GM23338 (cell line): Measurements from ENCODE around the gene KRT74. TPM values are rescaled to one million over a fixed set of nuclear protein-coding genes. Genes with fewer than 3 reads are reported as not detected.

Experiments
- ATAC-seq: fragments of 200-7000 bp; cut with Tn5 transposase; 3 replicates; pipeline ENCODE4 v1.9.1; 2020
- DNase-seq: peaks from one replicate; pipeline ENCODE4 v3.0.0-alpha.2; 2015; ENCODE audit warnings: low spot score
- H2AFZ ChIP-seq: fragments of 200-600 bp; sonication (generic); 2 replicates; pipeline ENCODE4 v1.8.0; 2016; ENCODE audit warnings: antibody characterized with exemption, mild to moderate bottlenecking, moderate library complexity
- H3F3A ChIP-seq: fragments of 200-600 bp; sonication (generic); replicated peaks from 2 replicates; pipeline ENCODE4 v1.8.0; 2017; ENCODE audit warnings: antibody characterized with exemption, mixed run types, low read depth
- H3K27ac ChIP-seq: fragments of 200-600 bp; sonication (generic); 2 replicates; pipeline ENCODE4 v1.6.1; 2016; ENCODE audit warnings: low read depth
- H3K27me3 ChIP-seq: fragments of 200-600 bp; sonication (generic); 2 replicates; pipeline ENCODE4 v1.8.0; 2016; ENCODE audit warnings: mild to moderate bottlenecking, mixed run types, moderate library complexity; ENCODE audit not compliant: insufficient read depth
- H3K36me3 ChIP-seq: fragments of 200-600 bp; sonication (generic); 2 replicates; pipeline ENCODE4 v1.8.0; 2016; ENCODE audit warnings: mild to moderate bottlenecking; ENCODE audit not compliant: insufficient read depth
- H3K4me1 ChIP-seq: fragments of 200-600 bp; sonication (generic); 2 replicates; pipeline ENCODE4 v1.8.0; 2016; ENCODE audit warnings: mild to moderate bottlenecking, moderate library complexity; ENCODE audit not compliant: insufficient read depth
- H3K4me2 ChIP-seq: fragments of 200-600 bp; sonication (generic); 2 replicates; pipeline ENCODE4 v1.7.1; 2017; ENCODE audit warnings: mixed run types
- H3K4me3 ChIP-seq: fragments of 200-600 bp; sonication (generic); 2 replicates; pipeline ENCODE4 v1.6.1; 2016; ENCODE audit warnings: mixed run types
- H3K79me2 ChIP-seq: fragments of 200-600 bp; sonication (generic); replicated peaks from 2 replicates; pipeline ENCODE4 v1.8.0; 2017; ENCODE audit warnings: mild to moderate bottlenecking; ENCODE audit not compliant: insufficient read depth
- H3K9me2 ChIP-seq: fragments of 200-600 bp; sonication (generic); 2 replicates; pipeline ENCODE4 v1.8.0; 2017; ENCODE audit not compliant: insufficient read depth
- H4K20me1 ChIP-seq: fragments of 200-600 bp; sonication (generic); replicated peaks from 2 replicates; pipeline ENCODE4 v1.8.0; 2017; ENCODE audit warnings: mild to moderate bottlenecking; ENCODE audit not compliant: insufficient read depth
- H3K27ac Mint-ChIP-seq: 2 replicates; pipeline ENCODE4 v1.8.0; 2020; ENCODE audit warnings: inconsistent platforms, mild to moderate bottlenecking, moderate library complexity, mixed read lengths
- H3K27me3 Mint-ChIP-seq: 3 replicates; pipeline ENCODE4 v1.8.0; 2022; ENCODE audit warnings: low read depth, mild to moderate bottlenecking, moderate library complexity, mixed read lengths, inconsistent platforms; ENCODE audit not compliant: insufficient read depth, poor library complexity
- H3K36me3 Mint-ChIP-seq: 3 replicates; pipeline ENCODE4 v1.8.0; 2021; ENCODE audit warnings: low read depth, mild to moderate bottlenecking, inconsistent platforms, moderate library complexity, mixed read lengths
- H3K4me1 Mint-ChIP-seq: 3 replicates; pipeline ENCODE4 v1.8.0; 2020; ENCODE audit warnings: mild to moderate bottlenecking, inconsistent platforms, mixed read lengths
- H3K4me3 Mint-ChIP-seq: 3 replicates; pipeline ENCODE4 v1.8.0; 2021; ENCODE audit warnings: moderate library complexity, mild to moderate bottlenecking, inconsistent platforms, mixed read lengths
- H3K9me3 Mint-ChIP-seq: 3 replicates; pipeline ENCODE4 v1.8.0; 2020; ENCODE audit warnings: moderate library complexity, mild to moderate bottlenecking, inconsistent platforms, mixed read lengths
- CREB1 ChIP-seq: fragments of 250-450 bp; sonication (Bioruptor Pico); IDR thresholded peaks from 2 replicates; pipeline ENCODE4 v1.5.0; 2020; ENCODE audit warnings: low read depth, mild to moderate bottlenecking, moderate library complexity
- ETS1 ChIP-seq: IDR thresholded peaks from 2 replicates; pipeline ENCODE4 v1.6.1; 2016; ENCODE audit warnings: antibody characterized with exemption
- EZH2 ChIP-seq: fragments of 200-600 bp; sonication (generic); IDR thresholded peaks from one replicate; pipeline ENCODE4 v1.8.0; 2017; ENCODE audit warnings: antibody characterized with exemption, mild to moderate bottlenecking, low read depth; ENCODE audit not compliant: unreplicated experiment
- EZH2phosphoT487 ChIP-seq: fragments of 200-600 bp; sonication (generic); IDR thresholded peaks from one replicate; pipeline ENCODE4 v1.8.1; 2018; ENCODE audit warnings: antibody characterized with exemption; ENCODE audit not compliant: unreplicated experiment
- JUNB ChIP-seq: IDR thresholded peaks from one replicate; pipeline ENCODE4 v1.6.1; 2016; ENCODE audit warnings: antibody characterized with exemption; ENCODE audit not compliant: unreplicated experiment
- NANOG ChIP-seq: IDR thresholded peaks from 2 replicates; pipeline ENCODE4 v1.6.1; 2016; ENCODE audit warnings: antibody characterized with exemption, borderline replicate concordance
- REST ChIP-seq: IDR thresholded peaks from one replicate; pipeline ENCODE4 v1.6.1; 2018; ENCODE audit warnings: antibody characterized with exemption; ENCODE audit not compliant: unreplicated experiment
- STAT1 ChIP-seq: IDR thresholded peaks from one replicate; pipeline ENCODE4 v1.6.1; 2016; ENCODE audit warnings: antibody characterized with exemption; ENCODE audit not compliant: unreplicated experiment
- ZNF462 ChIP-seq: fragments of 250-450 bp; sonication (Bioruptor Pico); IDR thresholded peaks from 2 replicates; pipeline ENCODE4 v1.5.0; 2020; ENCODE audit warnings: mild to moderate bottlenecking, moderate library complexity
- polyA plus RNA-seq: library from polyadenylated mRNA; unstranded; fragments of >200 nt; fragmentation: Nextera tagmentation; extraction: Ambion mirVana; gene quantifications from 2 replicates; pipeline ENCODE4 v1.2.1, GENCODE V29; 2016
- total RNA-seq: library from RNA; depleted of rRNA; stranded (reverse); fragments of >200 nt; shearing (Covaris generic); gene quantifications from 2 replicates; pipeline ENCODE4 v1.2.3, GENCODE V29; 2014
- TF ChIP-seq, protein P1 (sequence below), 2 experiments: fragments of 200-600 bp in 1 of 2; sonication (generic) in 1 of 2; conservative IDR thresholded peaks; 2 replicates each; pipeline versions ENCODE4 v1.5.1 to v1.6.1; 2016 to 2017; ENCODE audit warnings: antibody characterized with exemption in 2 of 2, low read depth in 2 of 2, mild to moderate bottlenecking in 2 of 2, moderate library complexity in 1 of 2

Gene KRT74
- total and polyA plus RNA-seq, 2 experiments from 2014 or later, result not detected

- Histone ChIP-seq H3F3A (no peaks in the 10 kb centered on the region), H3K27me3 (no peaks in the 10 kb centered on the region), H3K4me2 (no peak overlapping the region), H2AFZ (no peak overlapping the region), H3K9me2 (no peaks in the 10 kb centered on the region), H3K27ac (no peak overlapping the region), H3K4me1 (no peaks in the 10 kb centered on the region), H3K36me3 (no peaks in the 10 kb centered on the region), H4K20me1 (no peaks in the 10 kb centered on the region), H3K4me3 (no peak overlapping the region), H3K79me2 (no peaks in the 10 kb centered on the region)
- TF ChIP-seq, protein P1, sequence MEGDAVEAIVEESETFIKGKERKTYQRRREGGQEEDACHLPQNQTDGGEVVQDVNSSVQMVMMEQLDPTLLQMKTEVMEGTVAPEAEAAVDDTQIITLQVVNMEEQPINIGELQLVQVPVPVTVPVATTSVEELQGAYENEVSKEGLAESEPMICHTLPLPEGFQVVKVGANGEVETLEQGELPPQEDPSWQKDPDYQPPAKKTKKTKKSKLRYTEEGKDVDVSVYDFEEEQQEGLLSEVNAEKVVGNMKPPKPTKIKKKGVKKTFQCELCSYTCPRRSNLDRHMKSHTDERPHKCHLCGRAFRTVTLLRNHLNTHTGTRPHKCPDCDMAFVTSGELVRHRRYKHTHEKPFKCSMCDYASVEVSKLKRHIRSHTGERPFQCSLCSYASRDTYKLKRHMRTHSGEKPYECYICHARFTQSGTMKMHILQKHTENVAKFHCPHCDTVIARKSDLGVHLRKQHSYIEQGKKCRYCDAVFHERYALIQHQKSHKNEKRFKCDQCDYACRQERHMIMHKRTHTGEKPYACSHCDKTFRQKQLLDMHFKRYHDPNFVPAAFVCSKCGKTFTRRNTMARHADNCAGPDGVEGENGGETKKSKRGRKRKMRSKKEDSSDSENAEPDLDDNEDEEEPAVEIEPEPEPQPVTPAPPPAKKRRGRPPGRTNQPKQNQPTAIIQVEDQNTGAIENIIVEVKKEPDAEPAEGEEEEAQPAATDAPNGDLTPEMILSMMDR (conservative IDR thresholded peaks at IDR 0.05; ENCODE audit: low read depth in 2 of 2), result no peak
- TF ChIP-seq EZH2phosphoT487, result no peak
- TF ChIP-seq NANOG, result no peak
- TF ChIP-seq EZH2, result no peak
- TF ChIP-seq CREB1, result no peak
- TF ChIP-seq REST, result no peak
- no peak for TF ChIP-seq ZNF462
- no peak for TF ChIP-seq JUNB
- no peak for TF ChIP-seq STAT1
- no peak for TF ChIP-seq ETS1
- DNase-seq (no peak), ATAC-seq (no peak)
- Mint-ChIP-seq H3K27me3 (peaks cover 9% of the 10 kb centered on the region), H3K27ac (no peak overlapping the region), H3K9me3 (no peaks in the 10 kb centered on the region), H3K36me3 (no peaks in the 10 kb centered on the region), H3K4me3 (no peak overlapping the region), H3K4me1 (peaks cover 4% of the 10 kb centered on the region)
Observed at GRCh38 chr12:52578469-52578868, 4.8 kb upstream of the KRT74 start.
